ENCODE measurements around the gene KREMEN2.

DNA sequence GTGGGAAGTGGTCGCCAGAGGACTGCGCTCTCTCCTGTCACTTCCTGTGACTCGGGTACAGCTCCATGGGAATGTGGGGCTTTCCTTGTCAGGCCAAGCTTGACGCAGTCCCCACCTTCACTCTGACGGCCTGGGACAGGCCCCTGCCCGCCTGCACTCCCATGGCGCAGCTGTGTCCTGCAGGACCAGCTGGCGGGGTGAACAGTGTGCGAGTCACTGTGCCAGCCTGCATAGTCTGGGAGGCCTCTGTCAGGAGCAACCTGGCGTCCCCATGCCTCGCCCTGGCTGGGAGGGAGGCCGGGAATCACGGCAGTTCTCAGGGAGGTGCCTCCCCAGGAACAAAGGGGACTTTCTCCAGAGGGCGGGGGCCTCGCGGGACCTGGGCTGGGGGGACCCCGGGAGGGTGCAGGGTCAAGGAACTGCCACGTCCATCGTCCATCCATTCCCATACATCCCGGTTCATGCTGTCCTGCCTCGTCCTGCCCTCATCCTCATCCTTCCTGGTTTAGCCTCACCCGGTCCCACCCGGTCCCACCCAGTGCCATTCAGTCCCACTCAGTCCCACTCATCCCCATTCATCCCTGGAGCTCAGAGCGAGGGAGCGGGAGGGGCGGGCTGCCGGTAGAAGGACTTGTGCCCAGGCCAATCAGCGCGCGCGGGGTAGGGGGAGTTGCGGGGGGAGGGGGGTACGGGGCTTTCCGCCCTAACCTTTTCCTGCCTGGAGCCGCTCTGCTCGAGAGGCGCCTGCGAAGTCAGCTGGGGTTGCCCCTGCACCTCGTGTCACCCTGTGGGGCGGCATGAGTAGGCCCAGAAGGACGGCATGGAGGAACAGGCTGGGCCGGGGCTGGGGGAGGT lies 38.9 kb upstream of the KREMEN2 start:
- TF ChIP-seq, protein P1, sequence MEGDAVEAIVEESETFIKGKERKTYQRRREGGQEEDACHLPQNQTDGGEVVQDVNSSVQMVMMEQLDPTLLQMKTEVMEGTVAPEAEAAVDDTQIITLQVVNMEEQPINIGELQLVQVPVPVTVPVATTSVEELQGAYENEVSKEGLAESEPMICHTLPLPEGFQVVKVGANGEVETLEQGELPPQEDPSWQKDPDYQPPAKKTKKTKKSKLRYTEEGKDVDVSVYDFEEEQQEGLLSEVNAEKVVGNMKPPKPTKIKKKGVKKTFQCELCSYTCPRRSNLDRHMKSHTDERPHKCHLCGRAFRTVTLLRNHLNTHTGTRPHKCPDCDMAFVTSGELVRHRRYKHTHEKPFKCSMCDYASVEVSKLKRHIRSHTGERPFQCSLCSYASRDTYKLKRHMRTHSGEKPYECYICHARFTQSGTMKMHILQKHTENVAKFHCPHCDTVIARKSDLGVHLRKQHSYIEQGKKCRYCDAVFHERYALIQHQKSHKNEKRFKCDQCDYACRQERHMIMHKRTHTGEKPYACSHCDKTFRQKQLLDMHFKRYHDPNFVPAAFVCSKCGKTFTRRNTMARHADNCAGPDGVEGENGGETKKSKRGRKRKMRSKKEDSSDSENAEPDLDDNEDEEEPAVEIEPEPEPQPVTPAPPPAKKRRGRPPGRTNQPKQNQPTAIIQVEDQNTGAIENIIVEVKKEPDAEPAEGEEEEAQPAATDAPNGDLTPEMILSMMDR (IDR thresholded peaks at IDR 0.05), result no peak
- TF ChIP-seq, protein P2, sequence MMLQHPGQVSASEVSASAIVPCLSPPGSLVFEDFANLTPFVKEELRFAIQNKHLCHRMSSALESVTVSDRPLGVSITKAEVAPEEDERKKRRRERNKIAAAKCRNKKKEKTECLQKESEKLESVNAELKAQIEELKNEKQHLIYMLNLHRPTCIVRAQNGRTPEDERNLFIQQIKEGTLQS (CRISPR knock-in tag; conservative IDR thresholded peaks at IDR 0.05), result no peak
- TF ChIP-seq ZNF263 (CRISPR knock-in tag; IDR thresholded peaks at IDR 0.05; ENCODE audit: low read depth), result no peak
- TF ChIP-seq, protein P3, sequence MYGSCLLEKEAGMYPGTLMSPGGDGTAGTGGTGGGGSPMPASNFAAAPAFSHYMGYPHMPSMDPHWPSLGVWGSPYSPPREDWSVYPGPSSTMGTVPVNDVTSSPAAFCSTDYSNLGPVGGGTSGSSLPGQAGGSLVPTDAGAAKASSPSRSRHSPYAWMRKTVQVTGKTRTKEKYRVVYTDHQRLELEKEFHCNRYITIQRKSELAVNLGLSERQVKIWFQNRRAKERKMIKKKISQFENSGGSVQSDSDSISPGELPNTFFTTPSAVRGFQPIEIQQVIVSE (CRISPR knock-in tag; IDR thresholded peaks at IDR 0.05; ENCODE audit: borderline replicate concordance), result no peak
- no peak for TF ChIP-seq CBFB (CRISPR knock-in tag; IDR thresholded peaks at IDR 0.05; ENCODE audit: low read depth)
- no peak for TF ChIP-seq TEAD1 (CRISPR knock-in tag; IDR thresholded peaks at IDR 0.05)
